Activated naive CD4-positive, alpha-beta T cell treated with anti-CD3 and anti-CD28 coated beads, Interleukin-2, amount 50 U/mL, for 72 hours (primary cell): ENCODE data around the gene FILIP1. TPM values are rescaled to one million over a fixed set of nuclear protein-coding genes. Genes with fewer than 3 reads are reported as not detected.
A peak's percentile ranks its signal among the peaks of the same experiment; 100 is the strongest.

Experiments used
- ATAC-seq, 2 donors: fragments of 150-1000 bp; cut with Tn5 transposase; 2 replicates each; pipeline ENCODE4 v1.10.0; 2021; ENCODE audit warnings: mild to moderate bottlenecking in 2 of 2, moderate library complexity in 2 of 2
- DNase-seq, 2 donors: peaks; one replicate each; pipeline ENCODE4 v3.0.0; 2021 to 2022; ENCODE audit warnings: low spot score in 2 of 2
- H3K27ac Mint-ChIP-seq, 2 donors: one replicate each; pipeline ENCODE4 v1.8.0; 2022; ENCODE audit warnings: mild to moderate bottlenecking in 2 of 2, mixed read lengths in 2 of 2
- H3K36me3 Mint-ChIP-seq, 2 donors: one replicate each; pipeline ENCODE4 v1.8.0; 2022; ENCODE audit warnings: mixed read lengths in 2 of 2
- H3K9me3 Mint-ChIP-seq, 2 donors: one replicate each; pipeline ENCODE4 v1.8.0; 2022; ENCODE audit warnings: mixed read lengths in 2 of 2
- total RNA-seq, 2 donors: library from RNA; stranded (reverse); gene quantifications; one replicate each; pipeline ENCODE4 v1.2.3, GENCODE V29; 2022

Gene FILIP1
- total RNA-seq, 2 donors from 2014 or later = not detected

GRCh38 chr6:75263401-75263750 lies 230.2 kb downstream of the FILIP1 start:
- no peak for ATAC-seq
- H3K9me3 Mint-ChIP-seq = no peaks in the 10 kb centered on the region
- no peak overlapping the region for H3K27ac Mint-ChIP-seq
- no peak for DNase-seq
- peaks cover 0 to 6% of the 10 kb centered on the region in 2 donors for H3K36me3 Mint-ChIP-seq

GRCh38 chr6:75262716-75263400 lies 230.7 kb downstream of the FILIP1 start:
- DNase-seq (no peak), ATAC-seq (no peak)
- no peaks in the 10 kb centered on the region for H3K9me3 Mint-ChIP-seq
- no peak overlapping the region for H3K27ac Mint-ChIP-seq
- H3K36me3 Mint-ChIP-seq = peaks cover under 1 to 6% of the 10 kb centered on the region in 2 donors

DNA sequence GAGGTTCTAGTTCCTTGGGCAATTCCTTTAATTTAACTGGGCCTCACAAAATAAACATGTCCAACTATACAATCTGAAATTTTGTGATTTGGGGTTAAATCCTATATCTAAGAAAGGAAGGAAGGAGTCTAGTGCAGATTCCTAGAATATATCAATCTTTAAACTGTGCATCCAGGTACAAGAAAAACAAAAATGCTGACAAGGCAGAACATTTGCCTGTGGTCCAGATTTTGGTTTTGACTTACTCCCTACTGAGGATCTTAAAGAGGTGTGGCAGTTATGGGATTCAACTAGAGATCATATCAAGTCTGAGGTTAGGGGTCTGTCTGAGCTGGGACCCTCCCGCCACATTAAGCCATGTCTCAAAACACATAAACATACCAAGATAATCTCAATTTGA lies 232.3 kb downstream of the FILIP1 start:
- DNase-seq = no peak
- Mint-ChIP-seq H3K36me3 (peaks cover 6 to 8% of the 10 kb centered on the region in 2 donors), H3K27ac (no peak overlapping the region), H3K9me3 (no peaks in the 10 kb centered on the region)
- no peak for ATAC-seq

GRCh38 chr6:75257343-75258087 lies 236.1 kb downstream of the FILIP1 start:
- ATAC-seq (no peak), DNase-seq (no peak)
- Mint-ChIP-seq H3K36me3 (peaks cover 0 to 8% of the 10 kb centered on the region in 2 donors), H3K9me3 (no peaks in the 10 kb centered on the region), H3K27ac (peak overlapping the region in 1 of 2 donors; percentile 41)

GRCh38 chr6:75250552-75250951 lies 243.0 kb downstream of the FILIP1 start:
- ATAC-seq = peak in 1 of 2 donors; percentile 55
- no peaks in the 10 kb centered on the region for H3K9me3 Mint-ChIP-seq
- H3K36me3 Mint-ChIP-seq = peaks cover 0 to 3% of the 10 kb centered on the region in 2 donors
- H3K27ac Mint-ChIP-seq = peak overlapping the region in 1 of 2 donors; percentile 37
- DNase-seq = no peak

DNA sequence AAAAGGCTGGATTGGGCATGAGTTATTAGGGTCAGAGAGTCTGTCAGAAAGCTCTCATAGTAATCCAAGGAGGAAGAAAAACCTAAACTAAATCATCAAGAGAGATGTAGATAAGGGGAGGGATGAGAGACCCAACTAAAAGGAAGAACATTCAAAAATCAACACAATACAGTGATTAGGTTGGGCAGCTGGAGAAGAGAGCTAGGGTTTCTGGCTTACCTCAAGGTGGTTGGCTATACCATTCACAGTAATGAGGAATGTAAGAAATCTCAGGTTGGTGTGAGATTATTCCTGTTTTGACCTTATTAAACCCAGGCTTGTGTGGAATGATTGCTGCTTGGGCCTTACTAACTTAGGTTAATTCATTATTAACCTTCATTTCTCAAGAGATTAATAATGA lies 243.8 kb downstream of the FILIP1 start:
- ATAC-seq = no peak
- peak overlapping the region in 1 of 2 donors; percentile 37 for H3K27ac Mint-ChIP-seq
- DNase-seq = no peak
- peaks cover 0 to 7% of the 10 kb centered on the region in 2 donors for H3K36me3 Mint-ChIP-seq
- no peaks in the 10 kb centered on the region for H3K9me3 Mint-ChIP-seq

DNA sequence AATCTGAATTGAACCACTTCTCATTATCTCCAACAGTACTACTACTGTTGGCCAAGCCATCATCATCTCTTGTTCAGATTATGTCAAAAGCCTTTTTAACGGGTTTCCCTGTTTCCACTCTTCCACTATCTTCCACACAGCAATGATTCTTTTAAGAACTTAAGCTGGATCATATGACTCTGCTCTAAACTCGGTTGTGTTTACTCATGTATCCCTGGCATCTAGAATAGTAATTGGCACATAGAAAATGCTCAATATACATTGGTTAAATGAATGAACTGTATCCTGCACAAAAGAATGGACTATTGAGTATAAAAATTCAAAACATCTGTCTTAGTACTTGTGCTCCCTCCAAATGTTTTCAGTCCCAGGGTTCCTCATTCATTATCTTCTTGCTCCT lies 247.2 kb downstream of the FILIP1 start:
- DNase-seq = no peak
- no peak for ATAC-seq
- no peaks in the 10 kb centered on the region for H3K9me3 Mint-ChIP-seq
- peaks cover 9 to 11% of the 10 kb centered on the region in 2 donors for H3K36me3 Mint-ChIP-seq
- H3K27ac Mint-ChIP-seq = peak overlapping the region in 1 of 2 donors; percentile 97

DNA sequence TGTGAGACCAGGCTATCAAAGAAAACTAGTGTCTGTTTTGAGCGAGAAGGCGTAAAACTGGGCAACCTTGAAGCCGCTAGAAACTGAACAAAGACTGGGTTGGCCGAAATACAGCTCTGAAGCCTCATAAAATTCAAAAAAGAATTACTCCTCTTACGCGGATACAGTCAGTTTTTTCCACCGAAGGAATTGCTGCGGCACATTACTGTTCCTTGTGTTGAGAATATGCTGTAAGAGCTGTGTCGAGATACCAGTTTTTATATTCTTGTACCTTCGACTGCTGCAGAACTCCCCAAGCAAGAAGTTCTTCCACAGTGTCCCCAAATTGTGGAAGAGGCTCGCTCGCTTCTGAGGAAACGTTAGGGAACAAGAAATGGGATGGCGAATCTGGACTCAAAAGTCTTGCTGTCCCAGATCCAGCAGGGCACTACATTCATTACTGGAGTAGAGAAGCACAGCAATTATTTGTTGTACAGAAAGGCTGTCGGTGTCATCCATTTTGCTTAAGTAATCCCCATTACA lies 249.5 kb downstream of the FILIP1 start:
- H3K9me3 Mint-ChIP-seq = no peaks in the 10 kb centered on the region
- peaks cover 15 to 28% of the 10 kb centered on the region in 2 donors for H3K36me3 Mint-ChIP-seq
- no peak for ATAC-seq
- no peak for DNase-seq
- H3K27ac Mint-ChIP-seq = peak overlapping the region; percentile 97 to 99

DNA sequence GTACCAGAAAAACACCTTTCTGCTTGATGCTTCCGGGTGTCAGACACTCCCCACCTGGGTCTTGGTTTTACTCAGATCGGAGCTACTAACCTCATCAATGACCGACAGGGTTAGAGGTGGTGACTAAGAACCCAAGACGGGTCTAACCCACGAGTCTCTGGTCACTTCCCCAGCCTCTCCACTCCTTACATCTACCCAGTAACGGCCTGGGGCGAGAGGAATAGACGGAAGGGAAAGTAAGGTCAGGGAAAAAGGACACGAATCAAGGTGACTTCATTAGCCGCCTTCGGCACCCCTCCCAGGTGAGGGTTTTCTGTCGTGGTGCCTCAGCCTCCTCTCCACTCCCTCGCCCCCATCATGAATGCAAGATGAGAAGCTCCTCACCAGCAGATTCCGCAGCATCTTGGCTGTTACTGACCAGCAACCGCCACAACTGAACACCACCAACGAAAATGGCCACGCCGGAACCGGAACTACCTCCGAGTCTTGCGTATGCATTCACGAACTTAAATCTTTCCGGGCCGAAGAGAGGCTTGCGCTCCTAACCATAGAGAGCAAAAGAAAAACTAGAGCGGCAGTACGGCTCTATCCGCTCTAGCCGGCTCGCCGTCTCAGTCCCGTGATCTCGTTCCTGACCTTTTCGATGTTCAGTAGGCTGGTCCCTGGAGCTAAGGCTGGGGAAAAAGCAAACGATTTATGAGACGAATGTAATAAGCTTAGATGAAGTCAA lies 250.1 kb downstream of the FILIP1 start, which contains the start of gene COX7A2:
TSS of gene COX7A2 (minus strand) at position 469 of the 730 bp plus-strand sequence. CDS start at position 402, 67 bp downstream.
- DNase-seq = peak; percentile 75 to 87
- peak; percentile 93 to 95 for ATAC-seq
- H3K36me3 Mint-ChIP-seq = peaks cover 15 to 31% of the 10 kb centered on the region in 2 donors
- H3K27ac Mint-ChIP-seq = peak within 1 kb of the TSS; percentile 97 to 99
- H3K9me3 Mint-ChIP-seq = no peaks in the 10 kb centered on the region

Other genes with a start within 250 kb of the FILIP1 start
- 100 to 1,000 TPM; 362 to 486 TPM for gene COX7A2, start 250.0 kb downstream of the FILIP1 start, total RNA-seq
- gene TMEM30A, start 209.0 kb downstream of the FILIP1 start, total RNA-seq = 100 to 1,000 TPM in 1 of 2 donors, 10 to 100 TPM in 1; 52.3 to 228 TPM
- 10 to 100 TPM; 63.0 to 75.4 TPM for gene SENP6, start 108.1 kb upstream of the FILIP1 start, total RNA-seq